GM18907 (cell line): ENCODE measurements around the gene TMEM187.

Source experiments
- ATAC-seq: cut with Tn5 transposase; IDR thresholded peaks from one replicate; pipeline ENCODE4 v1.9.1; 2021; ENCODE audit warnings: mild to moderate bottlenecking, moderate library complexity; ENCODE audit not compliant: unreplicated experiment

Gene TMEM187

GRCh38 chrX:153934762-153935325 lies 37.7 kb upstream of the TMEM187 start, which contains the start of gene NAA10:
TSS of gene NAA10 (minus strand) at chrX:153935037. CDS start at chrX:153934904, 133 bp downstream.
- peak; percentile 81 for ATAC-seq

GRCh38 chrX:153935326-153935851 lies 37.2 kb upstream of the TMEM187 start:
- no peak for ATAC-seq

- no peak for ATAC-seq
Measured at GRCh38 chrX:153937056-153937455, 35.5 kb upstream of the TMEM187 start.

- ATAC-seq = no peak
Measured at GRCh38 chrX:153938226-153938786, 34.2 kb upstream of the TMEM187 start.

- no peak for ATAC-seq
Measured at GRCh38 chrX:153939573-153939972, 33.0 kb upstream of the TMEM187 start.

GRCh38 chrX:153941336-153942252 lies 31.0 kb upstream of the TMEM187 start:
- ATAC-seq = no peak

- ATAC-seq = no peak
Measured at GRCh38 chrX:153944140-153944799, 28.3 kb upstream of the TMEM187 start, which contains the start of gene RENBP. TSS of gene RENBP (minus strand) at chrX:153944643. CDS start at chrX:153944610, 33 bp downstream.

GRCh38 chrX:153944800-153945150 lies 27.8 kb upstream of the TMEM187 start:
- no peak for ATAC-seq

- no peak for ATAC-seq
Measured at GRCh38 chrX:153945956-153946943, 26.3 kb upstream of the TMEM187 start.

- ATAC-seq = peak; percentile 69
Measured at GRCh38 chrX:153947009-153947769, 25.4 kb upstream of the TMEM187 start.

- ATAC-seq = no peak
Measured at GRCh38 chrX:153948002-153948466, 24.5 kb upstream of the TMEM187 start.

GRCh38 chrX:153948847-153949805 lies 23.4 kb upstream of the TMEM187 start:
- no peak for ATAC-seq

- no peak for ATAC-seq
Measured at GRCh38 chrX:153950127-153950526, 22.4 kb upstream of the TMEM187 start.

- ATAC-seq = no peak
Measured at GRCh38 chrX:153951683-153952372, 20.7 kb upstream of the TMEM187 start.

GRCh38 chrX:153952373-153953026 lies 20.1 kb upstream of the TMEM187 start:
- ATAC-seq = no peak

GRCh38 chrX:153953342-153953830 lies 19.2 kb upstream of the TMEM187 start:
- peak; percentile 48 for ATAC-seq
